ENCODE data around the gene CLEC7A.

CLEC7A gene

GRCh38 chr12:10136637-10137205 is 6.7 kb upstream of the CLEC7A start:
- no peak for DNase-seq

GRCh38 chr12:10135126-10135525 is 5.1 kb upstream of the CLEC7A start:
- no peak for DNase-seq

DNA sequence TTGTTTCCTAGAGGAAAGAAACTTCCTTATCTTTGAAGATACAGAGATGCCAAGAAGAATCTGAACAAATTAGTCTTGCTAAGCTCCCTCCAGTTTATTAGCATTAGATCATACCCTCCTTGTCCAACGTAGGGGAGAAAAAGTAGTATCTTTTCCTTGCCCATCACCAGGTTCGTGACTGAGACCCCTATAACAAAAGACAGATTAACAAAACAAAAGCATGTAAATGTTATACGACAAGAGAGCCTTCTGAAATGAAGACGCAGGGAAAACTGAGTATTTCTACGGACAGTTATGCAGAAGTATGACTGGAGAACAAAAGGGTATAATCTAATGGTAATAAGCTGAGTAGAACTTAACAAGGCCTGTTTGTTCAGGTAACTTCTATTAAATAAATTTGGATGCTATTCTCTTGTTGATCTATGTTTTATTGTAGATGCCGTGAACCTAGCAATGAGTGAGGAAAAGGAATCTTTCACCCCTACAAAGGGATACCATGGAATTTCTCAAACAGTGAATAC is 2.9 kb upstream of the CLEC7A start:
- DNase-seq, result no peak

GRCh38 chr12:10131111-10131690 is 1.2 kb upstream of the CLEC7A start:
- no peak for DNase-seq

DNA sequence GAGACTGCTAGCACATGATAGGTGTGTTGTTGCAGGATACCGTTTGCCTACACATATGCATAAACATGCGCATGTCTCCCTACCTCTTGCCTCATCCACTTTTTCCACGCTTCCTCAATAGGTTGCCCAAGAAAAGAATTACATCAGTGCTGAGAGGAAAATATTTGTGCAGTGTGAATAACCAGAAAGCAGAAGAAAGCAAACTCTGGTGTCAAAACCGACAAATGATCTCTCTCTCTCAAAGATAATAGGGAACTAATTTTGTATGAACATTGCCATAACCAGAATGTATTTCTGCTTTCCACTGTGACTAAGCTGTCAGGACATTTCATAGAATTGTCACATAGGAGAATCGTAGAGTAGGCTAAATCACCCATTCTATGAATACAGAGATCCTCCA is 1.3 kb downstream of the CLEC7A start:
- DNase-seq, result no peak

DNA sequence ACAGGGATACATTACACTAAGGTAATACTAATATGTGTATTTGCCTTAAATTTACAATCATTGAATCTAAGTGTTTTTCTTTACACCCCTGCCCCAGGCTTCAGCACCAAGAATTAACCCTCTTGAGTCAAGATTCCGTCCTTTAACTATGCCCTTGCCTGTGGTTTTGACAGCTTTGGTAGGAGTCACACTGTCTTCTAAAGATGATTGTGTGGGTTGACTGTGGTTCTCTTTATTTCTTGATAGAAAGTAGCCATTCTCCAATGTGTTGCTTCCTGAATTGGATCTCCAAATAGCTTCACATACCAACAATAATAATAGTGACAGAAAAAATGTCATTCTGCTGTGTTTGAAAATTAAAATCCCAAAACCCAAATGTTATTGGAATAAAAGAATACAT is 3.6 kb downstream of the CLEC7A start:
- DNase-seq, result no peak

- no peak for DNase-seq
Observed at GRCh38 chr12:10122689-10123088, 7.3 kb downstream of the CLEC7A start.

DNA sequence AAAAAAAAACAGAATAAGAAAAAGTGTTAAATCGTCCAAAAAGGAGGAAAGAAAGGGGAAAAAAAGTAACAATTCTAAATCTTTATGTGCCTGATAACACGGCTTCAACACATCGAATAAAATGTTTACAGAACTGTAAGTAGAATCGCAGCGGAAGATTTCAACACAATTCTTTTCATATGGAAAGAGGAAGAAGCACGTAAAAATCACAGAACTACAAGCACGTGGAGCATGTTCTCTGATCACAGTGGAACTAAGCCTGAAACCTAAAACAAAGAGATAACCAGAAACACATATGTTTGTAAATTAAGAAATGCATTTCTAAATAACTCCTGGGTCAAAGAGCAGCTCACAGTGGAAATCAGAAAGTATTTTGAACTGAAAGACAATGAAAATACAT is 8.7 kb downstream of the CLEC7A start:
- no peak for DNase-seq

DNA sequence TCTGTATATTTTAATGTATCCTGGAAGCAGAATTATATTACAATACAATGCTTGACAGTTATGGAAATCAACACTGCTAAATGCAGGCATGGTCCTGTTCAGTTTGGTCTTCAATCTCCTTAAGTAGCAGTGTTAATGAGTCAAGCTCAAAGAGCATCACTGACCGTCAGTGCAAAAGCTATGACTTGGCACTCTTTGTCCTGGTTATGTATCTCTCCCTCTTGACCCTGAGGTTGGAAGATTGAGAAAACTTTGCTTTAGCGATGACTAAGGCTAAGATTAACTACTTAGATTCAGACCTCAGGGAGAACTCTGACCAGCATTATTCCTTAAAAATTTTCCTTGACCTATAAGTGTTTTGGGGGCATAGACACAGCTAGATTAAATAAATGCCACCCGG is 10.9 kb downstream of the CLEC7A start:
- DNase-seq, result no peak

DNA sequence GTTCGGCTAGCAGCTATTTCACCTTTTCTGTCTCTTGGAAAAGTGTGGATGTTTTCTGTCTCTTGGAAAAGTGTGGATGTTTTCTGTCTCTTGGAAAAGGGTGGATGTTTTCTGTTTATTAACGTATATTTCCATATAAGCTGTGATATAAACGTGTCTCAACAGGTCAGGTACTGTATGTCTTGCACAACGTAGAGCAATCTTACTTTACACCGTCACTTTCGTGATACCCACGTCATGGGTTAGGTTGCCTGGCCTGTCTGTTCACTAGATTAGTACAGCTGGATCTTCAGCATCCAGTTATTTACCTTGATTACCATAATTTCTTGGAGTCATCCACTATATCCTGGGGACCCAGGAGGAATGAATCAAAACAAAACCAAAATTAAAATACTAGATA is 14.1 kb downstream of the CLEC7A start:
- DNase-seq, result no peak

DNA sequence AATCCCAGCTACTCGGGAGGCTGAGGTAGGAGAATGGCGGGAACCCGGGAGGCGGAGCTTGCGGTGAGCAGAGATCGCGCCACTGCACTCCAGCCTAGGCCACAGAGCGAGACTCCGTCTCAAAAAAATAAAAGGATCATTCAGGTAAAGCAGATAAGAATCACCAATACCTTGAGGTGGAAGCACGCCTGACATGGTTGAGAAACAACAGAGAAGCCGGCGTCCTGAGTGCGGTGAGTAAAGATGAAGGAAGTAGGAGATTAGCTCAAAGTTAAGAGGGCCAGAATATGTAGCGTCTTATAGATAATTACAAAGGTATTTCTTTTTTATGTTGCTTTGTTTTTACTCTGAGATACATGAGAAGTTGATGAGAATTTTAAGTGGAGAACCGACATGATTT is 14.7 kb downstream of the CLEC7A start:
- DNase-seq, result no peak

DNA sequence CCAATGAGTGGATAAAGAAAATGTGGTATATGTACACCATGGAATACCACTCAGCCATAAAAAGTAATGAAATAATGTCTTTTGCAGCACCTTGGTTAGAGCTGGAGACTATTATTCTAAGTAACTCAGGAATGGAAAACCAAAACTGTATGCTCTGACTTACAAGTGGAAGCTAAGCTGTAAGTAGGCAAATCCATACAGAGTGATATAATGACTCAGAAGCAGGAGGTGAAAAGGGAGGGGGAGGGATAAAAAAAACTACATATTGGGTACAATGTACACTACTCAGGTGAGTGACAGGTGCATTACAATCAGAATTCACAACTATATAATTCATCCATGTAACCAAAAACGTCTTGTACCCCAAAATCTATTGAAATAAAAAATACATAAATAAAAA is 16.1 kb downstream of the CLEC7A start:
- no peak for DNase-seq

GRCh38 chr12:10113075-10113474 is 16.9 kb downstream of the CLEC7A start:
- no peak for DNase-seq

GRCh38 chr12:10111451-10111850 is 18.5 kb downstream of the CLEC7A start:
- no peak for DNase-seq

DNA sequence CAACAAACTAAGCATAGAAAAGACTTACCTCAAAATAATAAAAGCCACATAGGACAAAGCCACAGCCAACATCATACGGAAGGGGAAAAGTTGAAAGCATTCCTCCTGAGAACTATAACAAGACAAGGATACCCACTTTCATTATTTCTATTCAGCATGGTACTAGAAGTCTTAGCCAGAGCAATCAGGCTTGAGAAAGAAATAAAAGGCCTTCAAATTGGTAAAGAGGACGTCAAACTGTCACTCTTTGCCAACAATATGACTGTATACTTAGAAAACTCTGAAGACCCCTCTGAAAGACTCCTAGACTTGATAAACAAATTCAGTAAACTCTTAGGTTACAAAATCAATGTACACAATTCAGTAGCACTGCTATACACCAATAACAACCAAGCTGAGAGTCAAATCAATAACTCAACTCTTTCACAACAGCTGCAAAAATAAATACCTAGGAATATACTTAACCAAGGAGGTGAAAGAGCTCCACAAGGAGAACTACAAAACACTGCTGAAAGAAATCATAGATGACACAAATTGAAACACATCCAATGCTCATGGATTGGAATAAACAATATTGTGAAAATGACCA is 19.6 kb downstream of the CLEC7A start:
- no peak for DNase-seq

DNA sequence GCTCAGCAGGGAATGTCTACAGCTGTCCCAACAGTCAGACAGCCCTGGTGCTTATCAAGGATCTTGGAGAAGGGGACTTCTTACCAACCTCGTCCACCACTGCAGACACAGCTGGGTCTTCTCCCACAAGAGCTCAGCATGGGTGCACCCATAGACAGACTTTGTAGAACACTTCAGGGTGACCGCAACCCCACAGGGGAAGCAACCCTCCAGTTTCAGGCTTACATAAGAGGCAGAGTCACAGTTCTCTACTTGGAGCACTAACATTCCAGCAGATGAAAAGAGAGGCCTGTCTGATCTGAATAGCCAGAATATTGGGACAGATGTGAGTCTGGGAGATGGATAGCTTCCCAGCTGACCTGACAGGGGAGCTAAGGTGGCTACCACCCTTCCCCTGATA is 27.7 kb downstream of the CLEC7A start:
- DNase-seq, result no peak

GRCh38 chr12:10101648-10102220 is 28.3 kb downstream of the CLEC7A start:
- no peak for DNase-seq

- no peak for DNase-seq
Observed at GRCh38 chr12:10101042-10101579, 28.9 kb downstream of the CLEC7A start.

DNA sequence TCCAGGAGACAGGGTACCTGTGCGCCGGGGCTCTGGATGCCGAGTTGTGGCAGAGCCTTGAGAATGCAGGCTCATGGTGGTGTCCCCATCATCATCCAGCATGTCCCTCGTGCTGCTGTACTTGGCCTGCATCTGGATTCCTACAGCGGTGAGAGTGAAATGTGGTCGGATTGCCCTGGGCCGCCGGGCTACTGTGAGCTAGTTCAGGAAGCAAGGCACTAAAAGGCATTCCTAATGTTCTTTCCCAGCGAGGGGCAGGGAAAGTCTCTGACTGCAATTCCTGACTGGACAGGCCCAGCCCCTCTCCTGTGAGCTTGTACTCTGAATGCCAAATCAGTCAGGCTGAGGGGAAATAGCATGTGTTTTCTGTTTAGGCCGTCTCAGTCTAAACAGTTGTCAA is 31.2 kb downstream of the CLEC7A start, which contains the start of gene CLEC1A:
TSS of gene CLEC1A (minus strand) at position 195 of the 400 bp plus-strand sequence. CDS start at position 132, 63 bp downstream.
- no peak for DNase-seq

DNA sequence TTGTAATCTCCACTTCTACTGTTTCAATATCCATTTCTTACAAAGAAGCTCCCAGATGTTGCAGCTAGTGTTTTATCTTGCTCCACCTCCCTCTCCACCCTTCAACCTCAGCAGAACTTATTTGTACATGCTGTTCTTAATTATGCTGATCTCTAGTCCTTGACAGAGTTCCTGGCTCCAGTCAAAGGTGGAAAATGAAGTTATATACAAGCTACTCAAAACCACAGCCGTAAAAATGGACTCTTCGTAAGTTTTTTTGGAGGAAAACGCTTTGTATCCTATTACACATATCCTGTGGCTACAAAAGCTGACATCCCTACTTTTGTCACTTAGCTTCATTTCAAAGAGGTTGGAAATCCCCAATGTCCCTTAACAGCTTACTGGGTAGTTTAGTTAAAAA is 32.5 kb downstream of the CLEC7A start:
- no peak for DNase-seq

GRCh38 chr12:10095971-10096370 is 34.0 kb downstream of the CLEC7A start:
- DNase-seq, result no peak

DNA sequence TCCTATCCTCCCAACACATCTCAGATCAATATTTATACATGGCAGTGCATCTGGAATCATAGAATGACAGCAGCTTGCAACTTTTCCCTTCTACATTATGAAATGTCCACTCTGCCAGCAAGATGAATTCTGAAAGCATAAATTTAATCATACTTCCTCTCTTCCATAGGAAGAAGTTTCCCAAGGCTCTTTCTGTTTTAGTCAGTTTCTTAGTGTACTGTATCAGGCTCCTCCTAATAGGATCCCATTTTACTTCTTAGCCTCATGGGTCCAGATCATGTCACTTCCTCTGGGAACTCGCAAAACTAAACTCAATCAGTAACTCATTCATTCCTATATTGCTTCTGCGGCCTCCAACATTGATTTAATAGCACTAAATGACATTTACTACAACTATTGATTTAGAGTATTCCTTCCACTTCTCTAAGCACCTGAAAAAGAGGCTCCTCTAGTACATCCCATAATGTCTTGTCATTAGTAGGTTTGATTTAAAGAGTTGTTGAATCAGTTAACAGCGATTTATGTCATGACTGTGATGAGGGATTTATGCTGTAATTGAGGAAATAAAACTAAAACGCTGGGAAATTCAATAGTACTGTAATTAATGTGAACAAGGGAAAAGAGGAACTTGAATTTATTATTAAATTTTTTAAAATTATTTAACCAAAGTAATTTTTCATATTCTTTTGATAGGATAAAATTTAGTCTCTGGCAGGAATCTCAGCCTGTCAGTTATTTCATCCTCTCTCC is 35.2 kb downstream of the CLEC7A start:
- DNase-seq, result no peak
